Measurements from ENCODE around the gene SMARCD3.

DNA sequence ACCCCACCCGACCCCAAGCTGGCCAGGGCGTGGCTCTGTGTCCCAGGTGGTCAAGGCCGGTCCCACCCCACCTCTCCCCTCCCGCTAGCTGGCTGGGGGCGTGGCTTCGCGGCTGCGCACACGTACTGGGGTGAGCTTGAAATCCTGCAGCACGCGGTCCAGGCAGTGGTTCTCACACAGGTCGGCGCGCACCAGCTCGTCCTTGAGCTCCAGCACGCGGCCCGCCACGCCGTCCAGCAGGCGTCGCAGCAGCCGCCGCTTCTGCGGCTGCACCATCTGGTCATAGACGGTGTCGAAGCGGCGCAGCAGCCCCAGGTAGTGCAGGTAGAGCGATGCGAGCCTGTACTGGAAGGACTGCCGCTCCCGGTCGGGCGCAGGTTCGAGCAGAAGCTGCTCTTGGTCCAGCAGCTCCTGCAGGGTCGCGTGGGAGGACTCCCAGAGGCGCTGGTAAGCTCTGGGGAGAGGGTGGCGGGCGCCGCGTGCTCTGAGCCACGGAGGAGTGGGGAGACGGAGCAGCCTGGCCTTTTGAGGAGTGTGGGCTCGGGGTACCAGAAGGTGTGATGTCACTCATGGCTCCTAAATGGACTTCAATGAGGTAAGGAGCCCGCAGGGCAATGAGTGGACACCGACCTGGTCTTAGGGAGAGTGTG lies 44.0 kb downstream of the SMARCD3 start:
- TF ChIP-seq FOSL1 (IDR thresholded peaks at IDR 0.05; ENCODE audit: low read depth): no peak
- TF ChIP-seq, protein P1, sequence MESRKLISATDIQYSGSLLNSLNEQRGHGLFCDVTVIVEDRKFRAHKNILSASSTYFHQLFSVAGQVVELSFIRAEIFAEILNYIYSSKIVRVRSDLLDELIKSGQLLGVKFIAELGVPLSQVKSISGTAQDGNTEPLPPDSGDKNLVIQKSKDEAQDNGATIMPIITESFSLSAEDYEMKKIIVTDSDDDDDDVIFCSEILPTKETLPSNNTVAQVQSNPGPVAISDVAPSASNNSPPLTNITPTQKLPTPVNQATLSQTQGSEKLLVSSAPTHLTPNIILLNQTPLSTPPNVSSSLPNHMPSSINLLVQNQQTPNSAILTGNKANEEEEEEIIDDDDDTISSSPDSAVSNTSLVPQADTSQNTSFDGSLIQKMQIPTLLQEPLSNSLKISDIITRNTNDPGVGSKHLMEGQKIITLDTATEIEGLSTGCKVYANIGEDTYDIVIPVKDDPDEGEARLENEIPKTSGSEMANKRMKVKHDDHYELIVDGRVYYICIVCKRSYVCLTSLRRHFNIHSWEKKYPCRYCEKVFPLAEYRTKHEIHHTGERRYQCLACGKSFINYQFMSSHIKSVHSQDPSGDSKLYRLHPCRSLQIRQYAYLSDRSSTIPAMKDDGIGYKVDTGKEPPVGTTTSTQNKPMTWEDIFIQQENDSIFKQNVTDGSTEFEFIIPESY (IDR thresholded peaks at IDR 0.05; ENCODE audit: extremely low read depth, insufficient replicate concordance, low read length): no peak
- TF ChIP-seq, protein P2, sequence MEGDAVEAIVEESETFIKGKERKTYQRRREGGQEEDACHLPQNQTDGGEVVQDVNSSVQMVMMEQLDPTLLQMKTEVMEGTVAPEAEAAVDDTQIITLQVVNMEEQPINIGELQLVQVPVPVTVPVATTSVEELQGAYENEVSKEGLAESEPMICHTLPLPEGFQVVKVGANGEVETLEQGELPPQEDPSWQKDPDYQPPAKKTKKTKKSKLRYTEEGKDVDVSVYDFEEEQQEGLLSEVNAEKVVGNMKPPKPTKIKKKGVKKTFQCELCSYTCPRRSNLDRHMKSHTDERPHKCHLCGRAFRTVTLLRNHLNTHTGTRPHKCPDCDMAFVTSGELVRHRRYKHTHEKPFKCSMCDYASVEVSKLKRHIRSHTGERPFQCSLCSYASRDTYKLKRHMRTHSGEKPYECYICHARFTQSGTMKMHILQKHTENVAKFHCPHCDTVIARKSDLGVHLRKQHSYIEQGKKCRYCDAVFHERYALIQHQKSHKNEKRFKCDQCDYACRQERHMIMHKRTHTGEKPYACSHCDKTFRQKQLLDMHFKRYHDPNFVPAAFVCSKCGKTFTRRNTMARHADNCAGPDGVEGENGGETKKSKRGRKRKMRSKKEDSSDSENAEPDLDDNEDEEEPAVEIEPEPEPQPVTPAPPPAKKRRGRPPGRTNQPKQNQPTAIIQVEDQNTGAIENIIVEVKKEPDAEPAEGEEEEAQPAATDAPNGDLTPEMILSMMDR (IDR thresholded peaks at IDR 0.05 in 2 of 3, conservative IDR thresholded peaks at IDR 0.05 in 1 of 3; ENCODE audit: borderline replicate concordance in 1 of 3, insufficient read depth in 1 of 3, low read depth in 2 of 3, low read length in 2 of 3): no peak
- no peak for TF ChIP-seq JUND (IDR thresholded peaks at IDR 0.05)
- no peak for TF ChIP-seq MAX (IDR thresholded peaks at IDR 0.05)
- no peak for TF ChIP-seq SIN3A (IDR thresholded peaks at IDR 0.05; ENCODE audit: low read depth)
- TF ChIP-seq, protein P3, sequence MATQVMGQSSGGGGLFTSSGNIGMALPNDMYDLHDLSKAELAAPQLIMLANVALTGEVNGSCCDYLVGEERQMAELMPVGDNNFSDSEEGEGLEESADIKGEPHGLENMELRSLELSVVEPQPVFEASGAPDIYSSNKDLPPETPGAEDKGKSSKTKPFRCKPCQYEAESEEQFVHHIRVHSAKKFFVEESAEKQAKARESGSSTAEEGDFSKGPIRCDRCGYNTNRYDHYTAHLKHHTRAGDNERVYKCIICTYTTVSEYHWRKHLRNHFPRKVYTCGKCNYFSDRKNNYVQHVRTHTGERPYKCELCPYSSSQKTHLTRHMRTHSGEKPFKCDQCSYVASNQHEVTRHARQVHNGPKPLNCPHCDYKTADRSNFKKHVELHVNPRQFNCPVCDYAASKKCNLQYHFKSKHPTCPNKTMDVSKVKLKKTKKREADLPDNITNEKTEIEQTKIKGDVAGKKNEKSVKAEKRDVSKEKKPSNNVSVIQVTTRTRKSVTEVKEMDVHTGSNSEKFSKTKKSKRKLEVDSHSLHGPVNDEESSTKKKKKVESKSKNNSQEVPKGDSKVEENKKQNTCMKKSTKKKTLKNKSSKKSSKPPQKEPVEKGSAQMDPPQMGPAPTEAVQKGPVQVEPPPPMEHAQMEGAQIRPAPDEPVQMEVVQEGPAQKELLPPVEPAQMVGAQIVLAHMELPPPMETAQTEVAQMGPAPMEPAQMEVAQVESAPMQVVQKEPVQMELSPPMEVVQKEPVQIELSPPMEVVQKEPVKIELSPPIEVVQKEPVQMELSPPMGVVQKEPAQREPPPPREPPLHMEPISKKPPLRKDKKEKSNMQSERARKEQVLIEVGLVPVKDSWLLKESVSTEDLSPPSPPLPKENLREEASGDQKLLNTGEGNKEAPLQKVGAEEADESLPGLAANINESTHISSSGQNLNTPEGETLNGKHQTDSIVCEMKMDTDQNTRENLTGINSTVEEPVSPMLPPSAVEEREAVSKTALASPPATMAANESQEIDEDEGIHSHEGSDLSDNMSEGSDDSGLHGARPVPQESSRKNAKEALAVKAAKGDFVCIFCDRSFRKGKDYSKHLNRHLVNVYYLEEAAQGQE (IDR thresholded peaks at IDR 0.05; ENCODE audit: low read depth): no peak
- TF ChIP-seq SP1 (IDR thresholded peaks at IDR 0.05; ENCODE audit: low read depth): no peak
